Measurements from ENCODE around the gene SAMM50. TPM values are rescaled to one million over a fixed set of nuclear protein-coding genes. Genes with fewer than 3 reads are reported as not detected.

SAMM50 gene
- total and polyA plus RNA-seq, 10 of the 15 experiments (the other 5 are each of a cell fraction or from before 2014, with no cell fraction given) = 38.2 to 126 (median 62.4) TPM

DNA sequence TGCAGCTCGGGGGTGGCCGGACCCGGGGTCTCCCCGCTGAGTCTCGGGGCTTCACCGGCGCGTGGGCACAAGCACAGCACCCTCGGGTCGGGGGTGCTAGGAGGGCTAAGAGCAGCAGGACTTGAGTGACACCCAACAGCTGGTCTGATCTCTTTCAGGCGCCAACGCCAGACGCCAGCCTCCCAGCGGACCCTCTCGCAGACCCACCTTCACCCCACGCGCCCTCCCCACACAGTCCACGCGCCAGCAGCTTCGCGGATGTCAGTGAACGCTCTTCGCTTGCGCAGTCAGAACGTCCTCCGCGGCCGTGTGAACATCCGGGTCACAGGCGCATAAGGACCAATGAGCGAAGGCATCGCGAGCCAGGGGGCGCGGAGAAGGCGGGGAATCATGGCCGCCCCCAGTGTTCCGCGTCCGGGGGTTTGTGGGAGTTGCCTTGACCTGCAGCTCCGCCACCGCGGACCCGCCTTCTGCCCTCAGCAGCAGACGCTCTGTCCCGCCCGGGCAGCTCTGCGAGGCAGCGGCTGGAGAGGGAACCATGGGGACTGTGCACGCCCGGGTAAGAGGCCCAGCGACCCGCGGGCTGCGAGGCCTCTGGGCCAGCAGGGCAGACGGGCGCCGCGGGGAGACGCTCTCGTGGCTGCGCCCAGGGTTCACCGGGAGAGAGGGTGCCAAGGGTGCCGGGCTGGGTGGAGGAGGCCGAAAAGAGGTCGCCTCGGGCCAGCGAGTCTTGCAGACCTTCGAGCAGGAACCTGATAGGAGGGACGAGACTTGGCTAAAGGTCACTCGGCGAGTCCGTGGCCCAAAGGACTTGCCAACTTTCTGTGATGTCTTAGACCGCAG is at the start of gene SAMM50 (continued):
- TF ChIP-seq ZNF207 (IDR thresholded peaks at IDR 0.05; ENCODE audit: borderline replicate concordance) (no peak; the same call in 1 of the 2 replicates), TAF1 (IDR thresholded peaks at IDR 0.05; ENCODE audit: borderline replicate concordance, low read depth, low read length) (peak; percentile 83), BCLAF1 (IDR thresholded peaks at IDR 0.05) (no peak), CUX1 (IDR thresholded peaks at IDR 0.05; ENCODE audit: insufficient replicate concordance, low read depth, low read length) (no peak), ZSCAN29 (IDR thresholded peaks at IDR 0.05) (peak; percentile 15; the same call in 1 of the 2 replicates), RUNX3 (IDR thresholded peaks at IDR 0.05; ENCODE audit: low read length) (peak; percentile 22), BRCA1 (IDR thresholded peaks at IDR 0.05; ENCODE audit: low read depth, low read length) (no peak), TCF3 (IDR thresholded peaks at IDR 0.05; ENCODE audit: borderline replicate concordance, insufficient read depth, low read depth, low read length) (0 out of 2 replicates have a peak, but pooled peaks have one; percentile 37), ATF7 (IDR thresholded peaks at IDR 0.05; ENCODE audit: low read depth) (no peak), SUZ12 (IDR thresholded peaks at IDR 0.05; ENCODE audit: unreplicated experiment) (no peak), SPI1 (IDR thresholded peaks at IDR 0.05; ENCODE audit: borderline replicate concordance, insufficient read depth, low read depth, low read length) (no peak), YBX1 (IDR thresholded peaks at IDR 0.05) (no peak), SP1 (IDR thresholded peaks at IDR 0.05; ENCODE audit: low read depth, low read length) (peak; percentile 72), SMAD1 (IDR thresholded peaks at IDR 0.05; ENCODE audit: low read depth, partially characterized antibody) (peak; percentile 47), CHD2 (IDR thresholded peaks at IDR 0.05; ENCODE audit: borderline replicate concordance, low read depth, low read length) (peak; percentile 88), PAX8 (IDR thresholded peaks at IDR 0.05) (no peak)
- TF ChIP-seq, protein P1, sequence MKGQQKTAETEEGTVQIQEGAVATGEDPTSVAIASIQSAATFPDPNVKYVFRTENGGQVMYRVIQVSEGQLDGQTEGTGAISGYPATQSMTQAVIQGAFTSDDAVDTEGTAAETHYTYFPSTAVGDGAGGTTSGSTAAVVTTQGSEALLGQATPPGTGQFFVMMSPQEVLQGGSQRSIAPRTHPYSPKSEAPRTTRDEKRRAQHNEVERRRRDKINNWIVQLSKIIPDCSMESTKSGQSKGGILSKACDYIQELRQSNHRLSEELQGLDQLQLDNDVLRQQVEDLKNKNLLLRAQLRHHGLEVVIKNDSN (IDR thresholded peaks at IDR 0.05; ENCODE audit: borderline replicate concordance, extremely low read length, insufficient read depth, low read depth, low read length) = peak; percentile 82

Data from GM12878 (cell line).